Epithelial cell of proximal tubule (primary cell): Measurements from ENCODE around the gene SCO1. TPM values are rescaled to one million over a fixed set of nuclear protein-coding genes. Genes with fewer than 3 reads are reported as not detected.

Experiments used
- DNase-seq: peaks from one replicate; pipeline ENCODE4 v3.0.0-alpha.2; 2011; ENCODE audit warnings: low read depth
- H3K4me3 ChIP-seq: 2 replicates; pipeline ENCODE4 v1.5.1; 2011; ENCODE audit warnings: low read depth, mild to moderate bottlenecking, low read length
- total RNA-seq: library from RNA; depleted of rRNA; stranded (reverse); fragments of >200 nt; gene quantifications from 2 replicates; pipeline ENCODE4 v1.2.3, GENCODE V29; 2015
- TF ChIP-seq, protein P1 (sequence below): conservative IDR thresholded peaks from 2 replicates; pipeline ENCODE4 v1.5.1; 2012; ENCODE audit warnings: low read depth, mild to moderate bottlenecking, low read length

Gene SCO1
- total RNA-seq, result 33.7 and 37.6 TPM in 2 replicates

- peak; percentile 57 for DNase-seq
- peak within 1 kb of the TSS; percentile 95 for H3K4me3 ChIP-seq
- TF ChIP-seq, protein P1, sequence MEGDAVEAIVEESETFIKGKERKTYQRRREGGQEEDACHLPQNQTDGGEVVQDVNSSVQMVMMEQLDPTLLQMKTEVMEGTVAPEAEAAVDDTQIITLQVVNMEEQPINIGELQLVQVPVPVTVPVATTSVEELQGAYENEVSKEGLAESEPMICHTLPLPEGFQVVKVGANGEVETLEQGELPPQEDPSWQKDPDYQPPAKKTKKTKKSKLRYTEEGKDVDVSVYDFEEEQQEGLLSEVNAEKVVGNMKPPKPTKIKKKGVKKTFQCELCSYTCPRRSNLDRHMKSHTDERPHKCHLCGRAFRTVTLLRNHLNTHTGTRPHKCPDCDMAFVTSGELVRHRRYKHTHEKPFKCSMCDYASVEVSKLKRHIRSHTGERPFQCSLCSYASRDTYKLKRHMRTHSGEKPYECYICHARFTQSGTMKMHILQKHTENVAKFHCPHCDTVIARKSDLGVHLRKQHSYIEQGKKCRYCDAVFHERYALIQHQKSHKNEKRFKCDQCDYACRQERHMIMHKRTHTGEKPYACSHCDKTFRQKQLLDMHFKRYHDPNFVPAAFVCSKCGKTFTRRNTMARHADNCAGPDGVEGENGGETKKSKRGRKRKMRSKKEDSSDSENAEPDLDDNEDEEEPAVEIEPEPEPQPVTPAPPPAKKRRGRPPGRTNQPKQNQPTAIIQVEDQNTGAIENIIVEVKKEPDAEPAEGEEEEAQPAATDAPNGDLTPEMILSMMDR, result peak; percentile 51
Observed at GRCh38 chr17:10697092-10698081, at the start of gene SCO1, which contains the start of gene ADPRM. Gene SCO1 (minus strand): TSS chr17:10697533. CDS start chr17:10697507, 26 bp downstream. Gene ADPRM (plus strand): TSS chr17:10697594. CDS start chr17:10704927, 7,333 bp downstream.

DNA sequence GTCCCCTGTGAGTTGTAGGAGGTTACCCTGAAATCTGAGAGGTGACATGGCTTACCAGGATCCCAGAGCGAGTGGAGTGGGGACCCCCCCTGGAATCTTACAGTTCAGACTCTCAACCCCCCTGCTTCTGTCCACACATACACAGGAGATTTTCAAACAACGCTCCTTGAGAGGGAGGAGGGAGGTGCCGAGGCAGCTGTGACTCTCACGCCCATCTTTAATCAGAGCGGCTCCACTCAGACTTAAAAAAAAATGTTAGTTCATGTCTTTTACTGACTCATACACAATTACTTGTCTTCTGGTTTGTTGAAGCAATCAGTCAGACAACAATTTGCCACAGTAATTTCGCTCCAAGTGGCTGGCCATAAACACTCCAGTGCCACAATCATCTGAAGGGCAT lies 47.9 kb upstream of the SCO1 start:
- no peak for DNase-seq
- H3K4me3 ChIP-seq, result no peak overlapping the region
- TF ChIP-seq, protein P1, result no peak

- TF ChIP-seq, protein P1, result no peak
- no peak for DNase-seq
- no peak overlapping the region for H3K4me3 ChIP-seq
Observed at GRCh38 chr17:10744501-10745000, 47.2 kb upstream of the SCO1 start.

DNA sequence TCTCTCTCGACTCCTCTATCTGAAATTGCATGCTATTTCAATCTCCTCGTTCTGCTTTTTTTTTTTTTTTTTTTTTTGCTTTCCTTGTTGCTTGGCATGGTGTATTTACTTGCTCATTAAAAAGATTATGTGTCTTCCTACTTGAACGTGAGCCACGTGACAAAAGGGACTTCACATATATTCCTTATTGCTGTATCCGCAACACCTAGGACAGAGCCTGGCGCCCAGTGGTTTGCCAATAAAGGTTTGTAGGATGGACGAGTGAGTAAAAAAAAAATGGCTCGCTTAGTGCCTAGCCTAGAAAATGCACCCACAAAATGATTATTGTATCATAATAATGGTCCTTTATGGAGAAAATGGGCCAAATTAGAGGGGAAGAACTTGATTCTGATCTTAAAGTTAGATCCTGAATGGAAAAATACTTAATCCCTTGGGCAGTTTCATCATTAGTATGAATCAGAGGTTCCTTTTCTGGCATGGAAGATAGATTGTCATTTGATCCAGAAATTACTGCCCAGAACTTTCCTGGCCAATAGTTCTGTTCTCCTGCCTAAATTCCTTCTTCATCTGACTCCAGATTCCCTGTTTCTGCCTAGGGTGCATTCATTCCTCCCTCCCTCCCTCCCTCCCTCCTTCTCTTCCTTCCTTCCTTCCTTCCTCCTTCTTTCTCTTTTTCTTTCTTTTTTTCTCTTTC lies 46.1 kb upstream of the SCO1 start:
- DNase-seq, result no peak

DNA sequence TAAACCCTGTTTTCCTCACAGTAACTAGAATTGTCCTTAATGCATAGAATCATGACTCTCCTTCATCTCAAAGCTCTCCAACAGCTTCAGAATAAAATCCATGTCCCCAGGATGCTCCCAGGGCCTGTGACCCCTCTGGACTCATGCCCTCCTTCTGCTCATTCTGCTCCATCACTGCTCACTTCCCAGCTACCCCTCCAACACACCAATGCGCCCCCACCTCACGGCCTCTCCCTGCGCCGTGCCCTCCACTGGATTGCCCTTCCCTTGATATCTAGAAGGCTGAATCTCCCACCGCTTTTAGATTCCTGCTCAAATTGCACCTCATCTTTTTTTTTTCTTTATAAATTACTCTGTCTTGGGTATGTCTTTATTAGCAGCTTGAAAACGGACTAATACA lies 45.1 kb upstream of the SCO1 start:
- DNase-seq, result no peak
- no peak overlapping the region for H3K4me3 ChIP-seq
- TF ChIP-seq, protein P1, result no peak

More for the DNA sequence above, 46.1 kb upstream of the SCO1 start:
- H3K4me3 ChIP-seq, result no peak overlapping the region
- TF ChIP-seq, protein P1, result no peak

DNA sequence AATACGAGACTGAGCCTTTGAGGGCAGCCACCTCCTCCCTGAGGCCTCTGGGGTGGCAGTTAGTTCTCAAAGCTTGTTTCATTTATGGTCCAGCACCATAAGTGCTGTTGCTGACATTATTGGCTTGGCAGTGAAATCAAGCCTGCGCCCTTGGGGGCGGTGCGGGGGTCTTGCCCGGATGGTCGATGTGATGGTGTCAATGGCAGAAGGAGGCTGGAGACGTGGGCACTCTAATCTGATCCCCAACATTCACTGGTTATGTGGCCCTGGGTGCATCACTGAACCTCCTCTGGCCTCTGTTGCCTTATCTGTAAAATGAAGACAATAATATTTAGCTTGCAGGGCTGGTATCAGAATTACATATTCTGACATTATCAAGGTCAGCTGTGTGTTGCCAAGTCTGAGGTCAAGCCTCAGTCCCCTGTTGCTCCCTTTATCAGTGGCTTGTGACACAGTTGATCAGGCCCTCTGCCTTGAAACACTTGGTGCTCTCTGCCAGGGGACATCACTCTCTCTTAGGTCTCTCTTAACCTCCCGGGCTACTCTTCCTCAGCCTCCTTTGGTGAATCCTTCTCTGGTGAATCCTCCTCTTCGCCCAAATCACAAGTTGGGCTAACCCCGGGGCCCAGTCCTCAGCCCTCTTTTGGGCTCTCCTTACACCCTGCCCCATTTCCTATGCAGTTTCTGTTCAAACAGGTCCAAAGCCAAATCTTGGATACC lies 44.2 kb upstream of the SCO1 start:
- H3K4me3 ChIP-seq, result no peak overlapping the region
- no peak for DNase-seq
- TF ChIP-seq, protein P1, result no peak
